H1 (cell line): ENCODE measurements around the gene SSTR4.

Experiments
- CBX5 ChIP-seq: fragments of 300-800, 300-1000 bp; sonication (generic); IDR thresholded peaks from 2 replicates; pipeline ENCODE4 v1.7.1; 2016; ENCODE audit warnings: antibody characterized with exemption, low read length, low read depth
- CTCF ChIP-seq, 3 experiments: IDR thresholded peaks; 1 replicate in 2 of 3; 2 replicates in 1 of 3; pipeline versions ENCODE4 v1.5.1 to v1.6.1; 2011; ENCODE audit warnings: low read length in 3 of 3, mild to moderate bottlenecking in 3 of 3, inconsistent platforms in 2 of 3, low read depth in 1 of 3, moderate library complexity in 1 of 3; ENCODE audit not compliant: insufficient read depth in 1 of 3; ENCODE audit errors: control extremely low read depth in 1 of 3
- JUN ChIP-seq: IDR thresholded peaks from 2 replicates; pipeline ENCODE4 v1.6.1; 2011; ENCODE audit warnings: low read depth, mild to moderate bottlenecking, improper control_type of control experiment, low read length
- POLR2A ChIP-seq, 2 experiments: IDR thresholded peaks; 1 replicate in 1 of 2; 2 replicates in 1 of 2; pipeline ENCODE4 v1.6.1; 2011; ENCODE audit warnings: low read depth in 2 of 2, low read length in 2 of 2, mild to moderate bottlenecking in 2 of 2; ENCODE audit errors: control extremely low read depth in 1 of 2
- YY1 ChIP-seq: IDR thresholded peaks from 2 replicates; pipeline ENCODE4 v1.6.1; 2011; ENCODE audit warnings: low read depth, mild to moderate bottlenecking, low read length

- TF ChIP-seq YY1: no peak
- TF ChIP-seq CBX5: no peak
- TF ChIP-seq POLR2A (IDR thresholded peaks at IDR 0.05; ENCODE audit: control extremely low read depth in 1 of 2, low read depth in 2 of 2, low read length in 2 of 2): no peak
- TF ChIP-seq CTCF (IDR thresholded peaks at IDR 0.05; ENCODE audit: control extremely low read depth in 1 of 3, insufficient read depth in 1 of 3, low read depth in 1 of 3, low read length in 3 of 3): no peak
- no peak for TF ChIP-seq JUN
These were observed 31.7 kb downstream of the SSTR4 start for GRCh38 chr20:23066772-23067171.
